Right cardiac atrium (tissue), 5 donors: ENCODE measurements around the gene ZNF274. TPM values are rescaled to one million over a fixed set of nuclear protein-coding genes. Genes with fewer than 3 reads are reported as not detected.

Experiments
- ATAC-seq, 2 donors: fragments of 200-7000 bp; cut with Tn5 transposase; one replicate each; pipeline versions ENCODE4 v1.8.0 to v1.9.1; 2020; ENCODE audit warnings: moderate library complexity in 2 of 2, mild to moderate bottlenecking in 1 of 2
- DNase-seq, 3 donors: peaks; one replicate each; pipeline ENCODE4 v3.0.0-alpha.2; 2020
- H3K27ac ChIP-seq: one replicate; pipeline ENCODE4 v1.5.1; 2013; ENCODE audit warnings: mild to moderate bottlenecking, low read length, control low read depth, moderate library complexity
- H3K27me3 ChIP-seq: one replicate; pipeline ENCODE4 v1.6.1; 2013; ENCODE audit not compliant: control insufficient read depth, insufficient read depth
- H3K4me1 ChIP-seq: one replicate; pipeline ENCODE4 v1.6.1; 2013; ENCODE audit warnings: low read length; ENCODE audit not compliant: control insufficient read depth, insufficient read depth
- H3K4me3 ChIP-seq: one replicate; pipeline ENCODE4 v1.5.1; 2013; ENCODE audit warnings: low read length, control low read depth
- H3K9me3 ChIP-seq: one replicate; pipeline ENCODE4 v1.6.1; 2013; ENCODE audit warnings: low read length; ENCODE audit not compliant: control insufficient read depth
- WGBS: extraction: QIAGEN DNeasy Blood & Tissue Kit; methylation state at CpG from one replicate; pipeline ENCODE4 v1.1.7; 2013; 5-methylcytosine and 5-hydroxymethylcytosine counted together
- intact Hi-C, 4 donors: fragments of 100-400 bp; cut with DNase I; formaldehyde crosslinking; loops; one replicate each; pipeline versions ENCODE4 v1.11.0 to v1.14.0; 2022 to 2023
- polyA plus RNA-seq: library from polyadenylated mRNA; stranded (reverse); fragments of 200-250 nt; gene quantifications from one replicate; pipeline ENCODE4 v1.2.3, GENCODE V29; 2013
- total RNA-seq, 4 donors: library from RNA; stranded (reverse); fragmentation: NEBNext Ultra II Directional; extraction: Animal tissue kit (Norgen Biotek cat#: 25700); gene quantifications; one replicate each; pipeline ENCODE4 v1.2.1, GENCODE V29; 2021
- donor health status: healthy with polysubstance abuse.
- donor health status: DM: no; HTN: yes; CAD: no.
- donor health status: DM: no; HTN: no; CAD: no.
- donor health status: DM: no; HTN: yes; CAD: no; lungs with severe emphysema.
- donor health status: DM: yes; HTN: yes; CAD: no.

The ZNF274 gene
- total and polyA plus RNA-seq, 5 donors, result 14.4 to 24.8 (median 20.8) TPM

DNA sequence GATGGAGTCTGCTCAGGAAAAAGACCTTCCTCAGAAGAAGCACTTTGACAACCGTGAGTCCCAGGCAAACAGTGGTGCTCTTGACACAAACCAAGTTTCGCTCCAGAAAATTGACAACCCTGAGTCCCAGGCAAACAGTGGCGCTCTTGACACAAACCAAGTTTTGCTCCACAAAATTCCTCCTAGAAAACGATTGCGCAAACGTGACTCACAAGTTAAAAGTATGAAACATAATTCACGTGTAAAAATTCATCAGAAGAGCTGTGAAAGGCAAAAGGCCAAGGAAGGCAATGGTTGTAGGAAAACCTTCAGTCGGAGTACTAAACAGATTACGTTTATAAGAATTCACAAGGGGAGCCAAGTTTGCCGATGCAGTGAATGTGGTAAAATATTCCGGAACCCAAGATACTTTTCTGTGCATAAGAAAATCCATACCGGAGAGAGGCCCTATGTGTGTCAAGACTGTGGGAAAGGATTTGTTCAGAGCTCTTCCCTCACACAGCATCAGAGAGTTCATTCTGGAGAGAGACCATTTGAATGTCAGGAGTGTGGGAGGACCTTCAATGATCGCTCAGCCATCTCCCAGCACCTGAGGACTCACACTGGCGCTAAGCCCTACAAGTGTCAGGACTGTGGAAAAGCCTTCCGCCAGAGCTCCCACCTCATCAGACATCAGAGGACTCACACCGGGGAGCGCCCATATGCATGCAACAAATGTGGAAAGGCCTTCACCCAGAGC lies 29.6 kb downstream of the ZNF274 start:
- H3K4me3 ChIP-seq, result no peak overlapping the region
- no peaks in the 10 kb centered on the region for H3K27me3 ChIP-seq
- peaks cover 66% of the 10 kb centered on the region for H3K9me3 ChIP-seq
- DNase-seq, result no peak
- H3K4me1 ChIP-seq, result no peaks in the 10 kb centered on the region
- 98% methylated on average over 17 of the region's 17 CpGs for WGBS
- intact Hi-C loops, result no loop called here
- no peak overlapping the region for H3K27ac ChIP-seq
- no peak for ATAC-seq

GRCh38 chr19:58213075-58213369 lies 30.2 kb downstream of the ZNF274 start:
- Histone ChIP-seq H3K9me3 (peaks cover 61% of the 10 kb centered on the region), H3K27me3 (no peaks in the 10 kb centered on the region), H3K27ac (no peak overlapping the region), H3K4me3 (no peak overlapping the region), H3K4me1 (no peaks in the 10 kb centered on the region)
- ATAC-seq (no peak), DNase-seq (no peak)
- intact Hi-C loops, result no loop called here
- WGBS, result 98% methylated on average over 1 of the region's 1 CpG

DNA sequence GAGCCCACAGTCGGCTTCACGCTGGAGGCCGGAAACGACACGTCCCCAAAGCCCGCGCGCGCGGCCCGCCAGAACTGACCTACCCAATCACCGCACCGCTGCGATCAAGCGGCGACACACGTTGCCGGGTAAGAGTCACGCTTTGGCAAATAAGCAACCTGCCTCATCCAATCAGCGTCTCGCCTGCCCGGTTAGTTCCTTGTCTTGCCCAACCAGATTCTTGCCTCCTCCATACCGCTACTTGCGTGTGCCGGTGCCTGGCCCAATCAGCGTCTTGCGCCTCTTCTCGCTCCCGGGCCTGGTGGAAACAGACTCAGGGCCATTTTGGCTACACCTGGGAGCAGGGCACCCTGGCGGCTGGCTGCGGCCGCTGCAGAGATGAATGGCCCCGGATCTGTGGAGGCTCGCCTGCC lies 34.2 kb downstream of the ZNF274 start:
- H3K4me1 ChIP-seq, result no peaks in the 10 kb centered on the region
- no peak for DNase-seq
- intact Hi-C loops, result no loop called here
- H3K27me3 ChIP-seq, result no peaks in the 10 kb centered on the region
- WGBS, result 42% methylated on average over 34 of the region's 34 CpGs
- ATAC-seq, result no peak
- H3K9me3 ChIP-seq, result peaks cover 29% of the 10 kb centered on the region
- H3K4me3 ChIP-seq, result no peak overlapping the region
- no peak overlapping the region for H3K27ac ChIP-seq

DNA sequence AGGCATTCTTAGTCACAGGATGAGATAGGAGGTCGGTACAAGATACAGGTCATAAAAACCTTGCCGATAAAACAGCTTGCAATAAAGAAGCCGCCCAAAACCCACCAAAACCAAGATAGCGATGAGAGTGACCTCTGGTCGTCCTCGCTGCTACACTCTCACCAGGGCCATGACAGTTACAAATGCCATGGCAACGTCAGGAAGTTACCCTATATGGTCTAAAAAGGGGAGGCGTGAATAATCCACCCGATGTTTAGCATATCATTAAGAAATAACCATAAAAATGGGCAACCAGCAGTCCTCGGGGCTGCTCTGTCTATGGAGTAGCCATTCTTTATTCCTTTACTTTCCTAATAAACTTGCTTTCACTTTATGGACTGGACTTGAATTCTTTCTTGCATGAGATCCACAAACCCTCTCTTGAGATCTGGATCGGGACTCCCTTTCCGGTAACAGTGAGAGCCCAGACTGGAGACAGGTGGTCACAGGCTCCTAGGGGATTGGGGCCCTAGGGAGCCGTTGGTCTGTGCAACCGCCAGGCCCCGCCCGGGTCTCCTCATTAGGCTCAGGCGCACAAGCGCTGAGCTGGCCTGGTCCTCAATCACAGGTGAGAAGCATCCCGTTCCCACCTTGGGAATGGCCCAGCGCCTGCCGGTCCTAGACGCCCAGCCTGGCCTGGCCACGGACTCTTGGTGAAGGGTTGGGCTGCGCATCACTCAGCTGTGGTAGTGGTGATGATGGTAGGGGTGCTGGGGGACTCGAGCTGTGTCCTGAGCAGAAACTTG lies 34.9 kb downstream of the ZNF274 start:
- no peak for DNase-seq
- ATAC-seq, result no peak
- 95% methylated on average over 25 of the region's 25 CpGs for WGBS
- no peaks in the 10 kb centered on the region for H3K4me1 ChIP-seq
- H3K27ac ChIP-seq, result no peak overlapping the region
- no peaks in the 10 kb centered on the region for H3K27me3 ChIP-seq
- peaks cover 22% of the 10 kb centered on the region for H3K9me3 ChIP-seq
- H3K4me3 ChIP-seq, result no peak overlapping the region
- intact Hi-C loops, result no loop called here

- WGBS, result 44% methylated on average over 9 of the region's 9 CpGs
- Histone ChIP-seq H3K4me3 (no peak overlapping the region), H3K27me3 (no peaks in the 10 kb centered on the region), H3K27ac (no peak overlapping the region), H3K4me1 (no peaks in the 10 kb centered on the region), H3K9me3 (peaks cover 15% of the 10 kb centered on the region)
- intact Hi-C loops, result no loop called here
- no peak for DNase-seq
- no peak for ATAC-seq
Measured at GRCh38 chr19:58218899-58219298, 36.0 kb downstream of the ZNF274 start.

- 6% methylated on average over 23 of the region's 23 CpGs for WGBS
- H3K9me3 ChIP-seq, result no peaks in the 10 kb centered on the region
- no peak for ATAC-seq
Measured at GRCh38 chr19:58227964-58228584, 45.2 kb downstream of the ZNF274 start.

DNA sequence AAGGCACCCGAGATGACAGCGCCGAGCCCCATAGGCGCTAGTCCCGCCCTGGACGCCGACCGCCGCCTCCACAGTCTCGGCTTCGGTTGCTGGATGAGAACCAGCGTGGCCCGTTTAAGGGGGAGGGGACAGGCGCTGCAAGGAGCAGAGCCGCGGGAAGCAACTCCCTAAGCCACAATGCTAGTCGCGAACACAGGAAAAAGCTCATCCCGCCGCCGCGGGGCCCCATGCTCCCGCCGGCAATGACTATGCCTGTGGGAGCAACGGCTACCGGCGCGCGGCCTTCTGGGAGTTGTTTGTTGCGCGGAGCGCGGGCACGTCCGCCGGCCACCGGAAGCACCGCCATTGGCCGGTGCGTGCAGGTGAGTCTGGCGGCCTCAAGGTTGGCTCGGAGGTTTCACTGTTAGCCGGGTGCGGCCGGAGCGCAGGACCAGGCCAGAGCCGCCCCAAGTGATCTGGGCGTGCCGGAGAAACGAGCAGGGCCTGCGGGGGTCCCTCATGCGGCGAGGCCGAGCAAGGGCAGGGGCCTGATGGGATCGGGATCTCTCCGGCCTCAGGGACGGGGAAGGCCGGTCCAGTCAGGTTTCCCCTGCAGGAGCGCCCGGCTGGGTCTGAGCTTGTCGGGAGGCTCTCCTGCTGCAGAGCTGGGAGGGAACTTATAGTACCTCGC lies 45.9 kb downstream of the ZNF274 start, which contains the start of gene ZNF544:
Gene ZNF544, plus strand, starts transcription at position 330 of the 670 bp plus-strand sequence. CDS start 15,110 bp downstream, outside the sequence.
- Histone ChIP-seq H3K4me3 (peak within 1 kb of the TSS; percentile 72), H3K9me3 (no peaks in the 10 kb centered on the region)
- intact Hi-C loops, result no loop called here

More at GRCh38 chr19:58227964-58228584, 45.2 kb downstream of the ZNF274 start:
- H3K4me3 ChIP-seq, result peak overlapping the region; percentile 72
- peak overlapping the region; percentile 72 for H3K27ac ChIP-seq
- peaks cover 4% of the 10 kb centered on the region for H3K4me1 ChIP-seq
- intact Hi-C loops, result no loop called here
- no peak for DNase-seq
- H3K27me3 ChIP-seq, result no peaks in the 10 kb centered on the region

DNA sequence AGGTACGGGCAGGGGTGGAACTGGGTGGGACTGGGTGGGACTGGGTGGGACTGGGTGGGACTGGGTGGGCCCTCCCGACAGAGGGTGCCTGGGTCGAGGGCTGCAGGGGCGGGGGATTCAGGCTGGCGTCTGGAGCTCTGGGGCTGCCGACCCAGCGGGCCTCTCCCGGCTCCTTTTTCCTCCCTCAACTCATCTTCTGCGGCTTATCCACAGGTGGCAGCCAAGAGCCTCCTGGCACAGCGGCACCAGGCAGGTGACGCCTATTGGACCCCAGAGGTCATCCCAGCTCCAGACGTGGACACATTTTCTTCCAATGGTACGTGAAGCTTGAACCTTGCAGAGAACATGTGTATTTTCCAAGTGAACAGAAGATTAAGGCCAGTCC lies 46.4 kb downstream of the ZNF274 start:
- intact Hi-C loops, result no loop called here
- Histone ChIP-seq H3K27me3 (no peaks in the 10 kb centered on the region), H3K4me3 (peak overlapping the region; percentile 72), H3K27ac (peak overlapping the region; percentile 61), H3K4me1 (peaks cover 4% of the 10 kb centered on the region), H3K9me3 (peaks cover under 1% of the 10 kb centered on the region)
- ATAC-seq (peak; percentile 22 to 37), DNase-seq (no peak)
- WGBS, result 11% methylated on average over 13 of the region's 13 CpGs

More for the DNA sequence above, 45.9 kb downstream of the ZNF274 start, which contains the start of gene ZNF544:
- DNase-seq (peak; percentile 78 to 92 (median 90)), ATAC-seq (peak; percentile 96 to 97)
- peak within 1 kb of the TSS; percentile 72 for H3K27ac ChIP-seq
- H3K27me3 ChIP-seq, result no peaks in the 10 kb centered on the region
- under 1% methylated on average over 62 of the region's 62 CpGs for WGBS
- peaks cover 4% of the 10 kb centered on the region for H3K4me1 ChIP-seq

DNA sequence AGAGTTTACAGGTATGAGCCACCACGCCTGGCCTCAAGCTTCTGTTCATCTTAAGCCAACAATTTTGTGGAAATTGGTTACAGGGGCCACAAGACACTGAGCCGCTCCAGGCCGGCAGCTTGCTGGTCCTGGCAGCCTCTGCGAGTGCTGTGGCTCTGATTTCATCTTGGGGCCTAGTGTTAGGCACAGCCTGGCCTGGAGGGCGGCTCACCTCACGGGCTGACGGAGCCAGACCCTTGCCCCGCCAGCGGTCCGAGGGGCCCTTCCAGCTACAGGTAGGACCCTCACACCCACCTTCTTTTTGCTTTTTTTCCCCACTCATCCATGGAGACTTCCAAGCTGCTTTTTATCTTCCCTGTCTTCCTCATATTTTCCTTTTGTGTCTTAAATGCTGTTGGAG lies 54.5 kb downstream of the ZNF274 start:
- Histone ChIP-seq H3K4me3 (no peak overlapping the region), H3K4me1 (no peaks in the 10 kb centered on the region), H3K27me3 (no peaks in the 10 kb centered on the region), H3K27ac (no peak overlapping the region), H3K9me3 (peaks cover 11% of the 10 kb centered on the region)
- over 99% methylated on average over 10 of the region's 10 CpGs for WGBS
- intact Hi-C loops, result no loop called here
- DNase-seq, result no peak
- no peak for ATAC-seq

DNA sequence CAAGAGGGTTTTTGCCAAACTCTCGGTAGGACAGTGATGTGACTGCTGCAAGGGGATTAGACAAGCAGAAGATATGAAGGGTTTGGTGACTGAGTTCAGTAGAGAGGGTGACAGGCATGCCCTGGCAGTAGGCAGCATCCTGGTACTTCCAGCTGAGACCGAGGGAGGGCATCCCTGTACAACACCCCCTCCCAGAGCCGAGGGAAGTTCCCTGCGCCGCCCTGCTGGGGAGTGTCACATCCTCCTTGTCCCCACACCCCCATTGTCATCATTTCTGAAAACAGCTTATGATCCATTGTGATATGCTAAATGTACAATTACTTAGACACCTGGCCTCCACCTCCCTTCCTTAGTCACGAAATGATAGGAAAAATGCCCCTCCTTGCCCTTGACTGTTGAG lies 60.5 kb downstream of the ZNF274 start:
- WGBS, result 96% methylated on average over 6 of the region's 6 CpGs
- DNase-seq (no peak), ATAC-seq (no peak)
- peaks cover 36% of the 10 kb centered on the region for H3K9me3 ChIP-seq
- H3K27ac ChIP-seq, result no peak overlapping the region
- intact Hi-C loops, result no loop called here
- H3K4me3 ChIP-seq, result no peak overlapping the region
- no peaks in the 10 kb centered on the region for H3K4me1 ChIP-seq
- H3K27me3 ChIP-seq, result no peaks in the 10 kb centered on the region
